Panc1 (cell line): Measurements from ENCODE around the gene EPHA10. TPM values are rescaled to one million over a fixed set of nuclear protein-coding genes. Genes with fewer than 3 reads are reported as not detected.

Source experiments
- ATAC-seq: fragments of 200-7000 bp; cut with Tn5 transposase; 2 replicates; pipeline ENCODE4 v1.9.1; 2020; ENCODE audit warnings: mild to moderate bottlenecking, moderate library complexity
- BruUV-seq: library from RNA; stranded (reverse); fragments of 400-500 nt; replicated peaks from 2 replicates; lab custom pipeline; 2021; lab: Mats Ljungman, UMichigan
- CTCF ChIA-PET: fragments of 300-600 bp; sonication (Branson Sonifier 250); formaldehyde crosslinking; loops from one replicate; lab custom pipeline; 2022; ENCODE audit warnings: antibody characterized with exemption; lab: Charles Lee
- POLR2A ChIA-PET: fragments of 300-600 bp; sonication (Branson Sonifier 250); formaldehyde crosslinking; loops from one replicate; lab custom pipeline; 2022; ENCODE audit warnings: antibody characterized with exemption; lab: Charles Lee
- DNase-seq: peaks from one replicate; pipeline ENCODE4 v3.0.0-alpha.2; 2010; ENCODE audit warnings: low read depth, low spot score
- H3K27ac ChIP-seq: 2 replicates; pipeline ENCODE4 v1.5.1; 2011; ENCODE audit warnings: mild to moderate bottlenecking, low read length, inconsistent platforms
- H3K27me3 ChIP-seq: fragments of 200-500 bp; sonication (Bioruptor generic); 2 replicates; pipeline ENCODE4 v1.6.0; 2014; ENCODE audit warnings: low read length, inconsistent platforms; ENCODE audit not compliant: control insufficient read depth, insufficient read depth
- H3K36me3 ChIP-seq: fragments of 200-500 bp; sonication (Bioruptor generic); 2 replicates; pipeline ENCODE4 v1.5.1; 2014; ENCODE audit warnings: inconsistent platforms, mild to moderate bottlenecking, low read length, moderate library complexity; ENCODE audit not compliant: control insufficient read depth, insufficient read depth
- H3K4me1 ChIP-seq: 2 replicates; pipeline ENCODE4 v1.5.1; 2011; ENCODE audit warnings: inconsistent platforms, mild to moderate bottlenecking, low read length, moderate library complexity; ENCODE audit not compliant: control insufficient read depth, insufficient read depth
- H3K4me3 ChIP-seq, 2 experiments: 2 replicates each; pipeline ENCODE4 v1.5.1; 2011 to 2012; ENCODE audit warnings: low read depth in 2 of 2, low read length in 2 of 2, mild to moderate bottlenecking in 2 of 2, inconsistent platforms in 1 of 2, moderate library complexity in 1 of 2
- H3K9me3 ChIP-seq: fragments of 200-500 bp; sonication (Bioruptor generic); 2 replicates; pipeline ENCODE4 v1.5.1; 2014; ENCODE audit warnings: low read depth, mild to moderate bottlenecking, inconsistent platforms, low read length, moderate library complexity; ENCODE audit not compliant: control insufficient read depth, insufficient read depth
- CTCF ChIP-seq: fragments of 450-650 bp; IDR thresholded peaks from 2 replicates; pipeline ENCODE4 v1.5.1; 2017; ENCODE audit warnings: mild to moderate bottlenecking
- POLR2AphosphoS5 ChIP-seq: IDR thresholded peaks from 2 replicates; pipeline ENCODE4 v1.6.1; 2012; ENCODE audit warnings: mild to moderate bottlenecking, low read depth, low read length, moderate library complexity
- REST ChIP-seq, 2 experiments: IDR thresholded peaks; 2 replicates each; pipeline ENCODE4 v1.6.1; 2011 to 2012; ENCODE audit warnings: low read depth in 2 of 2, control low read depth in 1 of 2, low read length in 1 of 2, mild to moderate bottlenecking in 1 of 2, moderate library complexity in 1 of 2; ENCODE audit not compliant: insufficient read depth in 1 of 2
- SIN3A ChIP-seq: IDR thresholded peaks from 2 replicates; pipeline ENCODE4 v1.6.1; 2012; ENCODE audit warnings: low read depth, mild to moderate bottlenecking, low read length, moderate library complexity, borderline replicate concordance; ENCODE audit not compliant: insufficient read depth
- TCF7L2 ChIP-seq: IDR thresholded peaks from 2 replicates; pipeline ENCODE4 v1.6.1; 2011; ENCODE audit warnings: mild to moderate bottlenecking, low read depth, low read length, inconsistent platforms
- in situ Hi-C: cut with HindIII; loops from 2 replicates; pipeline ENCODE4 v1.10.0; 2016; ENCODE audit warnings: low sequenced_read_pairs, low pct_unique_long_range_greater_than_20kb
- intact Hi-C: fragments of 100-400 bp; cut with micrococcal nuclease; formaldehyde crosslinking; loops from one replicate; pipeline ENCODE4 v1.10.0; 2022; ENCODE audit not compliant: unreplicated experiment
- total RNA-seq: library from RNA; stranded (reverse); gene quantifications from one replicate; pipeline ENCODE4 v1.2.1, GENCODE V29; 2021; ENCODE audit not compliant: unreplicated experiment

EPHA10 gene
- total RNA-seq, 1 experiment from 2014 or later = 2.8 TPM

- no peaks in the 10 kb centered on the region for H3K9me3 ChIP-seq
- ChIA-PET POLR2A (interaction anchor here (0.6 kb wide), 1 partner anchor 63 kb away, joined by 6 read pairs; no protein-coding TSS in a partner anchor), CTCF (no interaction called here)
- no peaks in the 10 kb centered on the region for H3K27me3 ChIP-seq
- DNase-seq = no peak
- intact Hi-C loops = no loop called here
- peaks cover 13% of the 10 kb centered on the region for H3K36me3 ChIP-seq
- BruUV-seq = TSS peak; percentile 28
- no peak overlapping the region for H3K4me3 ChIP-seq
- H3K27ac ChIP-seq = no peak overlapping the region
- H3K4me1 ChIP-seq = peaks cover 23% of the 10 kb centered on the region
- ATAC-seq = no peak
- TF ChIP-seq SIN3A = no peak
- no peak for TF ChIP-seq POLR2AphosphoS5
- in situ Hi-C loops = no loop called here
Observed at GRCh38 chr1:37813529-37814145, 48.7 kb upstream of the EPHA10 start.

- H3K4me1 ChIP-seq = peaks cover 29% of the 10 kb centered on the region
- POLR2A ChIA-PET = no interaction called here
- no TSS peak for BruUV-seq
- CTCF ChIA-PET = no interaction called here
- H3K36me3 ChIP-seq = peaks cover 13% of the 10 kb centered on the region
- peak overlapping the region; percentile 58; the same call in 1 of the 2 replicates for H3K27ac ChIP-seq
- no peaks in the 10 kb centered on the region for H3K9me3 ChIP-seq
- H3K4me3 ChIP-seq = no peak overlapping the region
- peak; percentile 73 for DNase-seq
- in situ Hi-C loops = no loop called here
- TF ChIP-seq REST (IDR thresholded peaks at IDR 0.05; ENCODE audit: insufficient read depth in 1 of 2, low read depth in 2 of 2, low read length in 1 of 2) (no peak), CTCF (peak; percentile 96)
- ATAC-seq = peak; percentile 52
- intact Hi-C loops = loop anchor here (1.0 kb wide), 1 partner anchor 49 kb away; no protein-coding TSS in a partner anchor
- no peaks in the 10 kb centered on the region for H3K27me3 ChIP-seq
Observed at GRCh38 chr1:37811027-37811655, 46.2 kb upstream of the EPHA10 start.

- Histone ChIP-seq H3K4me3 (no peak overlapping the region), H3K36me3 (peaks cover 19% of the 10 kb centered on the region), H3K27me3 (no peaks in the 10 kb centered on the region), H3K4me1 (peaks cover 32% of the 10 kb centered on the region), H3K9me3 (no peaks in the 10 kb centered on the region), H3K27ac (peak overlapping the region; percentile 58)
- ChIA-PET POLR2A (no interaction called here), CTCF (no interaction called here)
- TF ChIP-seq TCF7L2 (no peak), CTCF (no peak), REST (IDR thresholded peaks at IDR 0.05; ENCODE audit: insufficient read depth in 1 of 2, low read depth in 2 of 2, low read length in 1 of 2) (no peak), SIN3A (no peak), POLR2AphosphoS5 (no peak)
- no peak for DNase-seq
- in situ Hi-C loops = no loop called here
- no TSS peak for BruUV-seq
- ATAC-seq = no peak
- intact Hi-C loops = no loop called here
Observed at GRCh38 chr1:37809942-37810341, 45.0 kb upstream of the EPHA10 start.
